Measurements from ENCODE around the gene UBE2A.

The UBE2A gene

DNA sequence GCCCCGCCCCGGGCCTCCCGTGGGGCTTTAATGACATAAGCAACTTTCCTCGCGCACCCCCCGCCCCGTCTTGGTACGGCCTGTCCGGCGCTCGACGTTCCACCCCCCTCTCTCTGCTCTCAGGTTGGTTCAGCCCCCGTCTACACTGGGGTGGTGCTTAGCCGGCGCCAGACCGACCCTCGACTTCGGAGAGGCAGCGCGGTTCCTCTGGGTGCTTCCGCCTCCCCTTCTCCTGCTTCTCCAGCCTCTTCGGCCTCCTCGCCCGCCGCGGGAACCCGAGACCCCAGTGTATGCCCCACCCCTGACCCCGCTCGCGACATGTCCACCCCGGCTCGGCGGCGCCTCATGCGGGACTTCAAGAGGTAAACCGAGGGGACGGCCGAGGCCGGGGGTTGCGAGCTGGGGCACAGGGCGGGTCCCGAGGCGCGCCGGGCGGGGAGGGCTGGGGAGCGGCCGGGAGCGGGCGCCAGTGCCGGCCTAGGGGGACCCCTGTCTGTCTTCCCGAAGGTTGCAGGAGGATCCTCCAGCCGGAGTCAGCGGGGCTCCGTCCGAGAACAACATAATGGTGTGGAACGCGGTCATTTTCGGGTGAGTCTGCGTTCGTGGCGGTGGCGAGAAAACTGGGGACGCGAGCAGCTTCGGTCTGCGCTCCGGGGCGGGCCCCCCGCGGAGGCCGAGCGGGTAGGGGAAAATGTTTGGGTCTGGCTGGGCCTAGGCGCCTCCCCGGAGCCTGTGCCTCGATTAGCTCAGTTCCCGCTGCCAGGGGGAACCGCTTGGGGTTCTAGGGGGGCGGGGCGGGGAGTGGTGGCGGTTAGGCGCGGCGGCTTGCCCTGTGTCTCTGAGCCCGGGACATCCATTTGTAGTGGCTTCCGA is at the start of gene UBE2A:
Gene UBE2A (plus strand): TSS at position 170 of the 873 bp plus-strand sequence. CDS start 149 bp downstream, at position 319.
- DNase-seq: peak; percentile 91

GRCh38 chrX:119529345-119530276 is 44.8 kb upstream of the UBE2A start:
- DNase-seq: no peak

GRCh38 chrX:119537487-119537886 is 36.9 kb upstream of the UBE2A start:
- no peak for DNase-seq

GRCh38 chrX:119539872-119540271 is 34.5 kb upstream of the UBE2A start:
- DNase-seq: peak; percentile 14

DNA sequence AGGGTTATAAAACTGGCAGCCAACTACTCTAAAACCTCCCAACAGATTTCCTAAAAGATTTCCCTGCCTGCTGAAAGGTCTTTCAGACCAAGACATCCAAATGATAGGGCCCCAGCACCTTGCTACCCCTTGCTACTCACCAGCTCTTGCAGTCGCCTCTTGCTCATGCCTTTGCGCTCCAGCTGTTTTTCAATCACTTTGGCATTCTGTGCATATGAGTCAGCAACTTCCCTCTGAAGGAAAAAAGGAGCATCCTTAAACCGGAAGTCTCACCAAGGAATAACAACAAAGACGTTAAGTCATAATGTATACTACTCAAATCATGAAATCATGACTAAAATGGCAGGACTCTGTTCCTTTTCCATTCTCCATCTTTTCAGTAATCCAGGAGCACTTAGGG is 33.2 kb upstream of the UBE2A start:
- no peak for DNase-seq

GRCh38 chrX:119549327-119550016 is 24.9 kb upstream of the UBE2A start:
- no peak for DNase-seq

DNA sequence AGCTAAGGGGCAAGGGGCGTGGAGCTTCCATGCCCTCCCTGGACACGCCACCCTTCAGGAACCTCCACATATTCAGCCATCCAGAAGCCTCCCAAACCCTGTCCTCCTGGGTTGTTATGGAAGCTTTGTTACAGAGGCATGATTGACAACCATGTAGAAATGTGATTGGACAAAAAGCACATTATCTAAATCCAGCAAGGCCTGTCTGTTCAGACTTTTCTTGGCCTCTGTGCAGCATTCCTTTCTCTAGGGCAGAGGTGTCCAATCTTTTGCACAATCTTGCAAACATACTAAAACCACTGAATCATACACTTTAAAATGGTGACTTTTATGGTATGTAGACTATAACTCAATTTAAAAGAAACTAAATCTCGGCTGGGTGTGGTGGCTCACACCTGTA is 21.9 kb upstream of the UBE2A start:
- no peak for DNase-seq

GRCh38 chrX:119565107-119565663 is 9.2 kb upstream of the UBE2A start, which contains the start of gene STEEP1:
TSS of gene STEEP1 (minus strand) at chrX:119565409. CDS start at chrX:119565355, 54 bp downstream.
- DNase-seq: peak; percentile 91

DNA sequence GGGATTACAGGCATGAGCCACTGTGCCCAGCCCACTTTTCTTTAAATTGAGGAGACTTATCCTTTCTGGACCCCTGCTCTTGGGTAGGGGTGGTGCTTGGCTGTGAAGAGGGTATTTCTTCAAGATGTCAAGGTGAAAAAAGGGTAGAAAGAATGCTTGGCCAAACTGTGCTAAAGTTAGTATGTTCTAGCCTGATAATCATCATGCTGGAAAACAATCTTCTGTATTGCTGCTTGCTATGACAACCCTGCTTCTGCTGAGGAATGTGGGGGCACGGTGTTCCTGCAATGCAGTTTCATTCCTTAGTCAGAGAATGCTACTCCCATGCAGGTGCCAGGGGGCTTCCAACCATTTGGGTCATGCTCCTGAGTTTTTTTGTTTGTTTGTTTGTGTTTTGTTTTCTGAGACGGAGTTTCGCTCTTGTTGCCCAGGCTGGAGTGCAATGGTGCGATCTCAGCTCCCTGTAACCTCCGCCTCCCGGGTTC is 4.0 kb upstream of the UBE2A start:
- DNase-seq: no peak

- DNase-seq: no peak
Measured at GRCh38 chrX:119573222-119573621, 1.1 kb upstream of the UBE2A start.

- peak; percentile 1 for DNase-seq
Measured at GRCh38 chrX:119573840-119574393, 446 bp upstream of the UBE2A start.

GRCh38 chrX:119579414-119579813 is 5.1 kb downstream of the UBE2A start:
- DNase-seq: no peak

- no peak for DNase-seq
Measured at GRCh38 chrX:119583431-119584059, 9.2 kb downstream of the UBE2A start.

DNA sequence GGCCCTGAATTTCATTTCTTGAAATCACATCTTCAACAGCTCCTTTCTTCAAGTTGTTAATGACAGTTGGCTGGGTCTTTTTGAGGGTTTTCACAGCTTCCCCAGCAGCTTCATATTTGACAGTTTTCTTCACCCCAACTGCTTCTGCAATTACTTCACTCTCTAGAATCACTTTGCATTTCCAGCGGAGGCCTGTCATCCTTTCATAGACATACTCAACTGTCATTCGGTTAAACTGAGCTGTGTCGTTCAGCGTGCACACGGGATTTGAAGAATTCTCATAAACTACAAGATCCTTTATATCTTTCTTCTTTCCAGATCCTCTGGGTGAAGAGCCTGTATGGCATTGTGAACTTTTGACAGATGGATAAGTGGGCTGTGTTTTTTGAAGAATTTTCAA is 15.4 kb downstream of the UBE2A start:
- DNase-seq: no peak

- no peak for DNase-seq
Measured at GRCh38 chrX:119602701-119603255, 28.4 kb downstream of the UBE2A start.

- no peak for DNase-seq
Measured at GRCh38 chrX:119604766-119605463, 30.6 kb downstream of the UBE2A start.

GRCh38 chrX:119605464-119606279 is 31.3 kb downstream of the UBE2A start:
- peak; percentile 47 for DNase-seq

DNA sequence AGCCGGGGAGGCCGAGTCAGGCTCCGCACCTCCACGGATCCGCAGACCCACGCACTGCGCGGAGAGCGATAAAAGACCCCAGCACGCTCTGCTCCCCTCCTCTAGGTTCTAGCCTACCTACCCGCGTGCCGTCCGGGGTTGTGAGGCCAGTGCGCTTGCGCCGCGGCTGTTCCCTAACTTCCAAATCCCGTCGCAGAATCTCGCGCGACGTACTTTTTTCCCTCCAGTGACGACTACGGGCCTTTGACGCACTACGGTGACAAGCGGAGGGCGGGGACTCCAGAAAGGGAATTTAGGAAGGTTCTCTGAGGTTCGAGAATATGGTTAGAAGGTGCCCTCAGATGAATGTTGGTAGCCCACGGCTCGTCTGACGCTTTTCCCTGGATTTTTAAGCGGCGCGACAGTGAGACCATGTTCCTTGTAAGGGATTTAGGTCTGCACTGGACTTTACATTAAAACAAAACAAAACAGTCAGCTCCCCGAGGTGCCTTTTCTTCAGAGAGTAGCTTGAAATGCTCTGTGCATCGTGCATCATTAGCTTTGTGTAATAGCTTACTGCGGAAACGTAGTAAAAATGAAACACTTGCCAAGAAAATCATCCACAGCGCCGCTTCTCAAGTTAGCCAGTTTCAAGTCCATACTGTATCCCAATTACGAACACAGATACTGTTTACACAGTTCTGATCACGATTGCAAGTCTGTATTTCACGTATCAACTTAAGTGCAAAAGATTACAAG is 32.1 kb downstream of the UBE2A start, which contains the start of gene NKRF:
Gene NKRF (minus strand): TSS at position 145 of the 738 bp plus-strand sequence.
- peak; percentile 92 for DNase-seq

- DNase-seq: no peak
Measured at GRCh38 chrX:119607018-119607389, 32.6 kb downstream of the UBE2A start.
